Embryonic facial prominence (tissue), 1 donor: ENCODE data around the gene ZCCHC17.
"Not testable (repeated sequence)": the region's sequence is repeated elsewhere in the genome, so short reads cannot be mapped to it uniquely, and the experiment has no call there.

Source experiments
- DNase-seq: peaks from one replicate; pipeline ENCODE4 v3.0.0-alpha.2; 2016; ENCODE audit errors: extremely low spot score

Gene ZCCHC17

DNA sequence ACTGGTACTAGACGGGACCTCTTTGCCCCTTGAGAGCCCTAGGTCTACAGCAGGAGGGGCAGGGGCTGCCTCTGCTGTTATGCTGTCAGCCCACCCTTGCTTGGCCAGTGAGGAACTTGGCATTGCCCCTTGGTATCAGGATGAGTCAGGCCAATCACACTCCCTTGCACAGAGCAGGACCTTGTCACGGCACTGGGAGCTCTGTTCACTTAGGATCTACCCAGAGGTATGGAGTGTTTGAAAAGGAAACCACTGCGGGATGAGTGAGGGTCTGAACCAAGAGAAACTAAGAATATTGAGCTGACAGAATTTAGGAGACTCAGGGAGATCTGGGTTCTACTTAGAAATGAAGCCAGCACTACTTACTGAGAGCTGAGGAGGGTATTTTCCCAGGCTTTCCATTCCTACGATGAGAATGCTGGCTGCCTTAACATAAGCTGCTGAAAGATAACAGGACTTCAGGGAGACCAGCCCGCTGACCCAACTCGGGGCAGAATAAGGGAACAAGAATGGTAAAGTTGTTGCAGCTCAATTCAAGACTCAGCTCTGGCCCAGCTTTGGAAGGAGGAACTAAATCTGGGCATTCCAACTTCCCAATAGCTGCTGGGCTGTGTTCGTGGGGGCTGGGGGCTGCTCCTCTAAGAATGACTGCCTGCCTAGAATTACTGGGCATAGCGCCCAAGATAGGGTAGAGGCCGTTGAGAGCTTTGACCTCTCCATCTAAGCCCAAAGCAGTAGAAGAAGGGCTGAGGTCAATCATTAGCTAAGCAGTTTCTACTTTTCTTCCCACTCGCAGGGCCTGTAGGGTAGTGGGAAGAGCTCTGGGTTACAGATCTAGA lies 74.5 kb downstream of the ZCCHC17 start:
- no peak for DNase-seq

DNA sequence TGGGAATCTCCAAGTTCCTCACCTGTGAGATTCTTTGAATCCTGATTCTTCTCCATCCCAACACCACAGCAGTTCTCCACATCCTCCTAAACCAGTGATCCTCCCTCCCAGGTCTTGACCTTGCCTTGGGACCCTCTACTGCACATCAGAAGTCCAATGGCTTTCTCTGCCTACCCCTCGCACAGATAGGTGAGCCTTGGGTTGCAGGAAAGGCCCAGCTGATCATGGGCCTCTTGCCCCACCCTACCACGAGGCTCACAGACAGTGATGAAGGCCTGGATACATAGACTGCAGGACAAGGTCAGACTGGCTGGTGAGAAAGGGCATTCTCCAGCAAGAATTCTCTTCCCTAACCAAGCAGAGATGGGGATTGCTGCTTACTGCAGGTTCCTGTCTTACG lies 75.2 kb downstream of the ZCCHC17 start:
- DNase-seq = no peak

DNA sequence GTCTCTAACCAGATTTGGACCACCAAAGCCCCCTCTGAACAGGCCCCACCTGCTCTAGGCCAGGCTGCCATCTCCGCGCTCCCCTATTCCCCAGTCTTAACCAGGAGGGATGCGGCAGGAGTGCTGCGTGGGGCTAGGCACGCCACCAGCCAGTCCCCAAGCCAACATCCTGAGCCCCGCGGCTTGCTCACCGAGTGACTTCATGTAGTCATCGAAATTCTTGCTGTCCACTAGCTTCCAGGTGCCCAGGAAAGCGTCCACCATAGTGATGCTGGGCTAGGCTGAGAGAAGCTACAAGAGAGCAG lies 75.9 kb downstream of the ZCCHC17 start:
- no peak for DNase-seq

DNA sequence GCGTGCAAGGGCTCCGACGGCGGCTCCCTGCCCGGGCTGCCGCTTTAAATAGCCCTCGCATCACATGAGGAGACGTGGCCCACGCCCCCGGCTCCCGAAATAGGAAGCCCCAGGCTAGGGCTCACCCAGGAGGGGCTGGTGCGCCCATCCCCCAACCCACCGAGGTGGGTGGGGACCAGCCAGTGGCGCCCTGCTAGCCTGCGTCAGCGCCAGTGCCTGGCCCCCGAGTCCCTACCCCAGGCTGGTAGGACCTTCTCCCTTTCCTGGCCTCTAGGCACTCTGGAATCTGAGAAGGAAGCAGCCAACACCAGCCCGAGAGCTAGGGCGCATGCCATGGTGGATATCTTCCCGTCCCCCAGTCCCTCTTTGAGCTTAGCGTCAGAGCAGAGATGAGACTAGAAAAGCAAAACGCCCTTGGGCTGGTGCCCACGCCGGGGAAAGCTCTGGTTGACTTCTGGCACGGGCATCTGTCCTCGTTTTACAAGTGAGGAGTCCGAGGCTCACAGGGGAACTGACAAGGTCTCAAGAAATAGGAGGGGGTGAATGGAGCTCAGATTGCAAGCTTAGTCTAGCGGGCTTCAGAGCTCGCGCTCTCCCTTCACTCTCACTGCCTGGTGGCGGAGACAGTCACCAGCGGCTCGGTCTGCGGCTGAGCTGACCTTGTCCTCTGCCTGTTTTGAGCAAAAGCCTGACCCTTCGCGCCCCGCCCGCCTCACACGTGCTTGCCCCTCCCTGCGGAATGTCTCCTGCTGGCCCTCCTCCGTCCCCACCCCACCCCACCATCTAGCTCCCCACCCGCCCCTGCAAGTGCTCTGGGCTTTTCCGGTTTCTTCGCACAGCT lies 76.4 kb downstream of the ZCCHC17 start, which contains the start of gene FABP3:
Gene FABP3 (minus strand): TSS at position 21 of the 841 bp plus-strand sequence. CDS start 62 bp downstream, outside the sequence.
- DNase-seq = peak; percentile 13

DNA sequence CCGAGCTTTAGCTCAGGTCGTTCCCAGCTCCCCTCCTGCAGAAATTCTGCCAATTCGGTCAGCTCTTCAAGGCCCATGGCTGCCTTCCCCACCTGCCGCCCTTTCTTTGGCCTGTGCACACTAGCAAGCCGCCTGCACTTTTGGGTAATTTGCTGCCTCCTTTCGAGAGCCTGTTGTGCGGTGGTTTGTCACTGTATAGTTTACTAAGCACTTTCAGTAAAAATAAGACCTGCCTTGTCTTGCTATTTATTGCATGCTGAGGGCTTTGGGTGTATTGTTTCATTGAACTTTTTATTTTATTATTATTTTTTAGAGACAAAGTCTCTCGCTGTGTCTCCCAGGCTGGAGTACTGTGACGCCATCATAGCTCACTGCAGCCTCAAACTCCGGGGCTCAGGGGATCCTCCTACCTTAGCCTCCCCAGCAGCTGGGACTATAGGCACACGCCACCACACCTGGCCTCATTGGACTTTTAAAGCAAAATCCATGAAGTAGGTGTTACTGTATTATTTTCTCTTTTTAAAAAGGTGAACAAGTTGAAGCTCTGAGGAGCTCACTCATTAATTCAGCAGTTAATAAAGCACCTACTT lies 77.2 kb downstream of the ZCCHC17 start:
- DNase-seq = no peak

DNA sequence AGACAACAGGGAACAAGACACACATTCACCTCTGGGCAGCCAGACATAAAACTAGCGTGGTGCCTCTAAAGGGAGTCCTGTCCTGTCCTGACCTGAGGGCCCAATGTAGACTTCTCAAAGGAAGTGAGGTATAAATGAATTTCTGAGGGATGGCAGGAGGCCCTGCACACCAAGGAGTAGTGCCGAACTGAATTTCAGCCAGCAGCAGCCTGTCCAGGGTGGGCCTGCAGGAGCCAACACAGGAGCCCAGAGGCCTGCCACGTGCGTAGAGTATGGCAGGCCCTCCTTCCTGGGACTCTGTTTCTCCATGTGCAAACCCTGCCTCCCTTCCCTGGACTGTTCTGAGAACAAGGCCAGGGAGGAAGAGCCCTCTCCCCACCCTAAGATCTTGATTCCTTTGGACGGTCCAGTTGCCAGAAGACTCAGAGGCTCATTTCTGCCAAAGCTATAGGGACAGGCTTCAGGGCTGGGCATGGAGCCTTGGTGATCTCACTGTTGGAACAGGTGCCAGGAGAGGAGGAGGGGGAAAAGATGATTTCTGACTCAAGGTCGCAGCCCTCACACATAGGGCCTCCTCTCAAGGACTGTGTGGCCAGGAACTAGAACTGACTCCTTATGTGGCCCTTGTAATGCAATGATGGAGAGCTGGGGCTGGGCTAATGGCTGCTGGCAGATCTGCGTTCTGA lies 77.8 kb downstream of the ZCCHC17 start:
- no peak for DNase-seq

DNA sequence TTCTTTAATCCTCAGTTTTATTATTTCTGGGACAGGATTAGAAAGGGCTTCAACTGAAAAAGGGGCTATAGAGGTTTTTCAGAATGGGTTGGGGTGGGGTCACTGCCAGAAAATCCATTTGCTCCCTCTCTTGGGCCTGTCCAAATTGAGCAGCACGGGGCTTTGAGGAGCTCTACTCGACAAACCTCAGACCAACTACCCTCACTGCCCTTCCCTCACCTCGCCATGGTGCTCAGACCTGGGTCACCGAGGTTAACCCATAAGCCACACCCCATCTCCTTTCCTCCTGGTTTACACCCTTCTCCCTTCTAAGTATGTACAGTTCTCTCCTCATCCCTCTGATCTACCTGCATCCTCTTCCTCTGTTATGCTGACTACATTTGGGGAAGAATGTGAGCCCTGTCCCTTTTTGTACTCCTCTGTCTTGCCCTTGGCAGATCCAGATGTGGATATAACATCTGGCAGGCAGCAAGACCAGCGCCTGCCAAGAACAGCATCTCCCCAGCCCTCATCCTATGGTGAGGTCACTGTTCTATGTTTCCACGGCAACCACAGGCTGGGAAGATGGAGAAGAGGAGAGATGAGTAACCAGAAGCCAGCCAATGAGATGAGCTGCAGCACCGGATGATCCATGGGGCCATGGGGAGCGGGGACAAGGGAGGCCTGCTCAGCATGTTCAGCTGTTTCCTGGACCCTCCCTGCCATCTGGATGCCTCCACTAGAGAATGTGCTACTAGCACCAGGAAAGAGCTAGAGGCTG lies 79.7 kb downstream of the ZCCHC17 start:
- DNase-seq = peak; percentile 68

DNA sequence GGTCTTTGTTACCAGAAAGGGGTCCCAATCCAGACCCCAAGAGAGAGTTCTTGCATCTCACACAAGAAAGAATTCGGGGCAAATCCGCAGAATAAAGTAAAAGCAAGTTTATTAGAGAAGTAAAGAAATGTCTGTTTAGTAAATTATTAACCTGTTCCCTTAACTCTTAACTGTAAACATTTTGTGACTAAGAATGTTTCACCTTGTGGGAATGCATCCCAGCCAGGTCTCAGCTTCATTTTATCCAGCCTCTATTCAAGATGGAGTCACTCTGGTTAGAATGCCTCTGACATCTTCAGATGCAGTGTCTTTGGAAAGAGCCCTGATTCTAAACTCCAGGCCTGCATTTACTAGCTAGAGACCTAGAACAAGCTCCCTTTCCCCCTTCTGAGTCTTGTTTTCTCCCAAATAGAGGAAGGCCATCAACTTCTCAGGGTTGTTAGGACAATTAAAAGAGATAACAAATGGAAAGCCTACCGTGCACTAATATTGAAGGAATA lies 80.6 kb downstream of the ZCCHC17 start:
- no peak for DNase-seq

DNA sequence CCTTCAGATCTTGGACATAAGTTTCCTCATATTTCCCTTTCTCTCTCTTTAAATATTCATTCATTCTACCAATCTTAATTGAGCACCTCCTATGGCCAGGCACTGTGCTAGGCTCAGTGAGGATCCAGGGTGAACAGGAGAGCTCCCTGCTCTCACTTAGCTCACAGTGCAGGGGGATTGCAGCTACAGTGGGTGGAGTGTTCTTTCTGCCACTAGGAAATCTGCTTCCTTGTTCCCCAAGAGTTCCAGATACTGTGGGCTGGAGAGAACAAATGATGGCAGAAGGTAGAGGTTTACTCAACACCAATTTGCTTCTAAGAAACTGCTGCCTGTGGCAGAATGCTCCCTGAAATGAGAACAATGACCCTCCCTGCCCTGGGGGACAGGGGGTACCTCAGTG lies 81.2 kb downstream of the ZCCHC17 start:
- no peak for DNase-seq

DNA sequence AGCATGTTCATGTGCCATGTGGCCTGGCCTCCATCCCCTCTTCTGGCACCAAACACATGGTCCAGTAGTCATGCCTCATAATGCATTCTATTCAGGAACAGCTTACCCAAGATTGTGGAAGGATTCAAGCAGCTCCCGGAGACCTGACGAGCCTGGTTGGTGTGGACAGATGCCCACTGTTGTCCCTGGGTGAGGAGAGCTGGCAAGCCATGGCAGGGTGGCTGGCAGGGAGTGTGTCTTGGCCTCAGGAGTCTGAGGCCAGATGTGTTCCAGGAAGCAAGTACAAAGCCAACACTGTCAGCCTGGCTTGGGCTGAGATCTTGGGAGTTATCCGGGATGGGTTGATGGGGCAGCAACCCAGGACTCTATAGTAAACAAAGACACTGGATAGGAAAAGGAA lies 83.3 kb downstream of the ZCCHC17 start:
- DNase-seq = no peak

DNA sequence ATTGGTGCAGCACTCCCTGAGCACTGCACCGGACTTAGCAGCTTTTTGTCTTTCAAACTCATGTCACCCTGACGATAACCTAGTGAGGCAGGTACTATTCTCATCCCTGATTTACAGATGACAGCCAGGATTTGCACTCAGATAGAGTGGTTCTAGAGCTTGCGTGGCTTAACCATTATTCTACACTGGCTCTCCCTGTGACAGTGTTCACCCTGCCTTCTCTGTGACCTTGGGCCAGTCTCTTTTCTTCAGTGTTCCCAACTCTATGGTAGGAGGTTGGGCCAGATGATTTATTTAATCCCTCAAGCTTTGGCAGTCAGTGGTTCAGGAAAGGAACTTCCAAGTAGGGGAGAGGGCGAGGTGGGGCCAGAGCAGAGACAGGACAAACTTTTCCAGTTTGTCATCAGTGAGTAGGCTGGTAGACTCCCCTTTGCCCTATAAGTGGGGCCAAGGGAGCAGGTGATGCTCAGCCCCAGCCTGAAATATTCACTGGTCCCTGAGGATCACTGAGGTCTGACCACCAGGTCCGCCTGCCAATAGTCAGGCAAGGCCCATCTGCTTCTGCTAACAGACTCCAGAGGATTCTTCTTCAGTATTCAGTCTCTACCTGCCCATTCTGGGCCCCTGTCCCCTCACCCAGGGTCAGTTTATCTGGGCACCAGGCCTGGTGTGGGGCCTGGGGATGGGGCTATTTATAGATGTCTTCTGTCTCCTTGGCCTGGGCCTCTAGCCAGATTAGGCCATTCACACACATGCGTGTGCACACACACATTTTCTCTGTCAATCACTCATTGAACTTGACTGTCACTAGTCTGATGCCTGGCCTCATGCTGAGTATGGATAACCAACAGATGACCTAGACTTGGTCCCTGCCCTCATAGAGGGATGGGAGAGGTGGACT lies 84.8 kb downstream of the ZCCHC17 start:
- no peak for DNase-seq

DNA sequence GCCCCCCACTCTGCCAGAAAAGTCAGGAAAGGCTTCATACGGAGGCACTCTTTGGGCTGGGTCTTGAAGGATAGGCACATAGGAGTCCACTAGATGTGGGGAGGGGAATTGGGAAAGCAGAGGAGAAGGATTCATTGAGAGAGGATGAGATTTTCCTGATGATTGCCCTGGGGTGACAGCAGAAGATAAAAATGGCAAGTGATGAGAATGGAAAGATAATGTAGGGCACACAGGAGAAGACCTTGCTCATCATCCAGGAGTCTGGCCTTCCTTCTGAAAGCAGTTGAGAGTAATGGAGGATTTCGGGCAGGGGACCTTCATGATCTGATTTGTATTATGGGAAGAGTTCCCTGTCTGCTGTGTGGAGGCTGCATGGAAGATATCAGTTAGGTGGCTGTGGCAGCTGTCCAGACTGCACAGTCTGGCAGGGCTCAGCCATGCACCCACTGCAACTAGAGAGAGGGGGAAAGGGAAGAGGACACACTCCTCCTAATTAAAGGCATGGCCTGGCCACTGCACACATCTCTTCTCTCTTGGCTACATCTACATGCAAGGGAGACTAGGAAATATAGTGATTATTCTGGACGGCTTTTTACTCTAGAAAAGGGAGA lies 85.7 kb downstream of the ZCCHC17 start:
- DNase-seq = no peak

DNA sequence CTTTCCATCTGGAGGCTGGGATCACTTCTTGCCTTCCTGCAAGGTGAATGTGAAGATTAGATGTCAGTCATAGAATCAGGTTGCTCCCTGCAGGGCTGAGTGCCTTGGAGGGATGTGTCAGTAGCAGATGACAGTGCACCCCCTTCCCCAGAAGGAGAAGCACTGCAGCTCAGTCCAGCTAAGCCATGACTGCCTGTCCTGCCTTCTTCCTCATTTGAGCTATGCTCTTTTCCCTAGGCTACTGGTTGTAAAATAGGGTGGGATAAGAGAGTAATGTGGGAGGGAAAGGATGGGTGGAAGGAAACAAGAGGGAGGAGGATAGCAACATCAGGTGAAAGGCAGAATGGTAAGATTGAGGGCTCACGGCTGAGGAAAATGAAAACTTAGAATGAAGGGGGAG lies 87.1 kb downstream of the ZCCHC17 start:
- no peak for DNase-seq

DNA sequence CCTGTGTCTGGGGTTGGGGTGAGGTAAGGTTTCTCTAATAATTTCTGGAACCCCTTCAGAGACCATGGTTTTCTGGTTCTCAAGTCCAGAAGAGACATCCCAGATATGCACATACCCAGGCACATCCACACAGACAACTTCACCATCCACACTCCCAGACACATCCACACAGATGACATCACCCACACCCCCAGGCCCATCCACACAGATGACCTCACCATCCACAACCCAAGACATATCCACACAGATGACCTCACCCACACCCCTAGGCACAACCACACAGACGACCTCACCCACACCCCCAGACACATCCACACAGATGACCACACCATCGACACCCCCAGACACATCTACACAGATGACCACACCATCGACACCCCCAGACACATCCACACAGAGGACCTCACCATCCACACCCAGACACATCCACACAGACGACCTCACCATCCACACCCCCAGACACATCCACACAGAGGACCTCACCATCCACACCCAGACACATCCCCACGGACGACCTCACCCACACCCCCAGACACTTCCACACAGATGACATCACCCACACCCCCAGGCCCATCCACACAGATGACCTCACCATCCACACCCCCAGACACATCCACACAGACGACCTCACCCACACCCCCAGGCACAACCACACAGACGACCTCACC lies 89.9 kb downstream of the ZCCHC17 start:
- DNase-seq = not testable (repeated sequence)

DNA sequence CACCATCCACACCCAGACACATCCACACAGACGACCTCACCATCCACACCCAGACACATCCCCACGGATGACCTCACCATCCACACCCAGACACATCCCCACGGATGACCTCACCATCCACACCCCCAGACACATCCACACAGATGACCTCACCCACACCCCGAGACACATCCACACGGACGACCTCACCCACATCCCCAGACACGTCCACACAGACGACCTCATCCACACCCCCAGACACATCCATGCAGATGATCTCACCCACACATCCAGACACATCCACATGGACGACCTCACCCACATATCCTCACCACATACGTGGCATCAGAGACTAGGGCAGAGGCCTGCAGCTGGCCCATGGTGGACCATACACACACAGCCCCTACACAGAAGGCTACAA lies 90.8 kb downstream of the ZCCHC17 start:
- DNase-seq = no peak

DNA sequence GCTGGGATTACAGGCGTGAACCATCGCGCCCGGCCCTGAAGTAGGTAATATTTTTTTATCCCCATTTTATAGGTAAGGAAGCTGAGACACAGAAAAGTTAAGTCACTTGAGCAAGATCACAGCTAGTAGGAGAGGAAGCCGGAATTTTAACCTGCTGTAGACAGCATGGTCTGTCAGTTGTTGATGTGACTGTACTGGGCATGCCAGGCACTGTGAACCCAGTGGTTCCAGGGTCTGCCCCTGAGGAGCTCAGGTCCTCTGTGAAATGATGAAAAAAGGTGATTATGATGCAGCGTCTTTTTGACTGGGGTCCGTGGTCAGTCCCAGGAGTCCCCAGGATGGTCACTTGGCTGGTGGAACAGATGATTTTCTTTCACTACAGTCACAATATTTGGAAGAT lies 92.8 kb downstream of the ZCCHC17 start:
- no peak for DNase-seq

DNA sequence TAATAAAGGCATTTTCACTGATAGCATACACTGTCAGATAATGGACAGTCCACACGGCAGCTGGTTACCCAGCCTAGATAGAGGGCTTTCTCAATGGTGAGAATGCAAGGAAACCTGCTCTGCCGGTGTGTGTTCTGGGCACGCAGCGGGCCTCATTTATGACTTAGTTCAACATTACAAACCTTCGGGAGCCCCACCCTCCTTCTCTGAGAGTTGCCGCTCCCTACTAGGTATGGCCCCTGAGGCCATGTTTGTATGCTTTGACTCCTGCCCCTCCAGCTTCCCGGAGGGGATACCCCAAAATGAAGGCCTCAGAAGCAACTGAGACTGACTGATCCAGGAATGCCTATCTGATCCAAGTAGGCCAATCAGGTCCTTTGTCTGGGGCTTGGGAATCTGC lies 93.2 kb downstream of the ZCCHC17 start:
- DNase-seq = no peak

DNA sequence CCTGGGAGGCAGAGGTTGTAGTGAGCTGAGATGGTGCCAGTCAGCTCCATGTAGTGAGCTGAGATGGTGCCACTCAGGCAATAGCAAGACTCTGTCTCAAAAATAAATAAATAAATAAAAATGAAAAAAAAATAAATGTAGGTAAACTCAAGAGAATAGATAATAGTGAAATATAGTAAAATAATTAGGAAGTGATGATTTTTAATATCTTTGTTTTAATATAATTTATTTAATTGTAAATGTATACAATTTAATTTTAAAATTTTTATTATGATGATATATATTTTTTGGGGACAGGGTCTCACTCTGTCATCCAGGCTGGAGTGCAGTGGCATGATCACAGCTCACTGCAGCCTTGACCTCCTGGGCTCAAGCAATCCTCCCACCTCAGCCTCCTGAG lies 96.6 kb downstream of the ZCCHC17 start:
- DNase-seq = no peak

DNA sequence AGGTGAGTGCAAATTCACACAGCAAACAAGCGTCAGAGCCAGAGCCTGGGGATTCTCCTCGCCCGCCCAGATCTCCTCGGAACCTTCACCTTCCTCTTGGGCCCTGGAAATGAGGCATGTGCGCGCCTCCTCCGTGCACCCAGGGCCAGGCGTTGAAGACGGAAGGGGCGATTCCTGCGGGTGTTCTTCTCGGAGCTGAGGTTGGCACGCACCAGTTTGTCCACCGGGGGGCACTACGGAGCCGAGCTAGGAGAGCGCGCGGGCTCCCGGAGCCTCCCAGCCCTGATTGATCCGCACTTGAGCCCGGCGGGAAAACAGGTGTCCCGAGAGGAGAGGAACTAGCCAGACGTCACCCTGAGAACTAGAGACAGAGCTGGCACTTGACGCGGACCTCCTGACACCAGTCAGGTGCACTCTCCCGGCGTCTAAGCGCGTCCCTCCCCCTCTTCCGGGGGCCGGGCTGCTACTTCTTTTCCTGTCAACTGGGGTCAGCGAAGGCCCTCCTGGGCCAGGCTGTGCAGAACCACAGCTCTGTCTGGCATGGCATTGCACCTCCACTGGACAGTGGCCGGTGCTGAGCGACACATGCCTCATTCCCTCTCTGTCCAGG lies 97.9 kb downstream of the ZCCHC17 start:
- no peak for DNase-seq
